Adrenal gland (tissue), 5 donors: ENCODE measurements around the gene SH2D1B.

Experiments used
- POLR2A ChIP-seq, 2 donors: fragments of 450-650 bp; IDR thresholded peaks; one replicate each; pipeline ENCODE4 v1.6.1; 2017; ENCODE audit warnings: antibody characterized with exemption in 2 of 2, mild to moderate bottlenecking in 2 of 2, moderate library complexity in 1 of 2
- TF ChIP-seq, protein P1 (sequence below), 6 experiments: fragments of 450-650 bp in 4 of 6; fragments of 200-600 bp in 2 of 6; sonication (generic) in 1 of 6; IDR thresholded peaks; 1 replicate in 5 of 6; 2 replicates in 1 of 6; pipeline versions ENCODE4 v1.5.1 to v1.8.0; 2016 to 2021; ENCODE audit warnings: antibody characterized with exemption in 6 of 6, mild to moderate bottlenecking in 2 of 6, moderate library complexity in 1 of 6
- donor health status: DM: no; HTN: no; CAD: no.

DNA sequence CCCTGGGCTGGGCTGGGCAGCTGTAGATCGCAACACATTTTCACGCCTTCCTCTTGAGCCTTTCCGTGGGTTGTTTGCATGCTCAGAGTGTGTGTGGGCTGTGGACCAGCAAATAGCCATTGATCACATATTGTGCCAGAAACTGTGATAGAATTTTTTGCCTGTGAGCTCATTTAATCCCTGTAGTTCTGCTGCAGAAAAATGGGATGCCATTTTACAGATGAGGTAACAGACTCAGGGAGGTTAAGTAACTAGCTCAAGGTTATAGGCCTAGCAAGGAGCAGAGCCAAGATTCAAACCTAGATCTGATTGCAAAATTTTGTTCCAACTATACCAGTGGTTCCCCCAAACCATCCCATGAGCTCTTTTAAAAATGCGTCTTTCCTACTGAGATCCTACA lies 45.8 kb downstream of the SH2D1B start:
- TF ChIP-seq, protein P1, sequence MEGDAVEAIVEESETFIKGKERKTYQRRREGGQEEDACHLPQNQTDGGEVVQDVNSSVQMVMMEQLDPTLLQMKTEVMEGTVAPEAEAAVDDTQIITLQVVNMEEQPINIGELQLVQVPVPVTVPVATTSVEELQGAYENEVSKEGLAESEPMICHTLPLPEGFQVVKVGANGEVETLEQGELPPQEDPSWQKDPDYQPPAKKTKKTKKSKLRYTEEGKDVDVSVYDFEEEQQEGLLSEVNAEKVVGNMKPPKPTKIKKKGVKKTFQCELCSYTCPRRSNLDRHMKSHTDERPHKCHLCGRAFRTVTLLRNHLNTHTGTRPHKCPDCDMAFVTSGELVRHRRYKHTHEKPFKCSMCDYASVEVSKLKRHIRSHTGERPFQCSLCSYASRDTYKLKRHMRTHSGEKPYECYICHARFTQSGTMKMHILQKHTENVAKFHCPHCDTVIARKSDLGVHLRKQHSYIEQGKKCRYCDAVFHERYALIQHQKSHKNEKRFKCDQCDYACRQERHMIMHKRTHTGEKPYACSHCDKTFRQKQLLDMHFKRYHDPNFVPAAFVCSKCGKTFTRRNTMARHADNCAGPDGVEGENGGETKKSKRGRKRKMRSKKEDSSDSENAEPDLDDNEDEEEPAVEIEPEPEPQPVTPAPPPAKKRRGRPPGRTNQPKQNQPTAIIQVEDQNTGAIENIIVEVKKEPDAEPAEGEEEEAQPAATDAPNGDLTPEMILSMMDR (IDR thresholded peaks at IDR 0.05), result no peak
- no peak for TF ChIP-seq POLR2A (IDR thresholded peaks at IDR 0.05)
